Measurements from ENCODE around the gene TMEM129.
"Not testable (repeated sequence)": the region's sequence is repeated elsewhere in the genome, so short reads cannot be mapped to it uniquely, and the experiment has no call there.

TMEM129 gene

GRCh38 chr4:1675802-1676137 is 45.4 kb downstream of the TMEM129 start:
- no peak for DNase-seq (ENCODE audit: low read depth)
- H3K4me3 ChIP-seq (ENCODE audit: low read depth, low read length) = no peak overlapping the region
- TF ChIP-seq CTCF (IDR thresholded peaks at IDR 0.05; ENCODE audit: insufficient read depth, low read depth, low read length, missing control alignments) = no peak

- H3K4me3 ChIP-seq (ENCODE audit: low read depth, low read length) = no peak overlapping the region
- no peak for TF ChIP-seq CTCF (IDR thresholded peaks at IDR 0.05; ENCODE audit: insufficient read depth, low read depth, low read length, missing control alignments)
- DNase-seq (ENCODE audit: low read depth) = no peak
These were observed 45.9 kb downstream of the TMEM129 start for GRCh38 chr4:1675136-1675801.

- TF ChIP-seq CTCF (IDR thresholded peaks at IDR 0.05; ENCODE audit: insufficient read depth, low read depth, low read length, missing control alignments) = no peak
- no peak for DNase-seq (ENCODE audit: low read depth)
- no peak overlapping the region for H3K4me3 ChIP-seq (ENCODE audit: low read depth, low read length)
These were observed 46.4 kb downstream of the TMEM129 start for GRCh38 chr4:1674682-1675081.

- no peak overlapping the region for H3K4me3 ChIP-seq (ENCODE audit: low read depth, low read length)
- TF ChIP-seq CTCF (IDR thresholded peaks at IDR 0.05; ENCODE audit: insufficient read depth, low read depth, low read length, missing control alignments) = no peak
- no peak for DNase-seq (ENCODE audit: low read depth)
These were observed 47.5 kb downstream of the TMEM129 start for GRCh38 chr4:1673671-1674070.

- H3K4me3 ChIP-seq (ENCODE audit: low read depth, low read length); DNase-seq (ENCODE audit: low read depth): not testable (repeated sequence)
These were observed 50.1 kb downstream of the TMEM129 start for GRCh38 chr4:1671011-1671410.

- no peak for TF ChIP-seq CTCF (IDR thresholded peaks at IDR 0.05; ENCODE audit: insufficient read depth, low read depth, low read length, missing control alignments)
These were observed 50.8 kb downstream of the TMEM129 start for GRCh38 chr4:1670279-1670678.

GRCh38 chr4:1669850-1670249 is 51.3 kb downstream of the TMEM129 start:
- no peak overlapping the region for H3K4me3 ChIP-seq (ENCODE audit: low read depth, low read length)
- TF ChIP-seq CTCF (IDR thresholded peaks at IDR 0.05; ENCODE audit: insufficient read depth, low read depth, low read length, missing control alignments) = no peak
- no peak for DNase-seq (ENCODE audit: low read depth)

More at GRCh38 chr4:1670279-1670678, 50.8 kb downstream of the TMEM129 start:
- no peak for DNase-seq (ENCODE audit: low read depth)
- H3K4me3 ChIP-seq (ENCODE audit: low read depth, low read length) = no peak overlapping the region
